HG02840 (cell line): ENCODE results near the gene MPV17L2.
A peak's percentile ranks its signal among the peaks of the same experiment; 100 is the strongest.

ENCODE experiments used
- ATAC-seq: cut with Tn5 transposase; IDR thresholded peaks from one replicate; pipeline ENCODE4 v1.9.1; 2021; ENCODE audit warnings: mild to moderate bottlenecking, moderate library complexity, moderate number of reproducible peaks; ENCODE audit not compliant: unreplicated experiment, low FRiP score

Gene MPV17L2

GRCh38 chr19:18160493-18160970 lies 32.5 kb upstream of the MPV17L2 start:
- ATAC-seq, result no peak

GRCh38 chr19:18160971-18161635 lies 31.9 kb upstream of the MPV17L2 start:
- no peak for ATAC-seq

- no peak for ATAC-seq
Measured at GRCh38 chr19:18161636-18162002, 31.4 kb upstream of the MPV17L2 start.

- ATAC-seq, result no peak
Measured at GRCh38 chr19:18164072-18164471, 28.9 kb upstream of the MPV17L2 start.

GRCh38 chr19:18165794-18166544 lies 27.0 kb upstream of the MPV17L2 start:
- no peak for ATAC-seq

- ATAC-seq, result no peak
Measured at GRCh38 chr19:18167011-18167410, 26.0 kb upstream of the MPV17L2 start.

GRCh38 chr19:18167975-18168645 lies 24.9 kb upstream of the MPV17L2 start:
- no peak for ATAC-seq

- ATAC-seq, result no peak
Measured at GRCh38 chr19:18168673-18169381, 24.2 kb upstream of the MPV17L2 start.

- ATAC-seq, result no peak
Measured at GRCh38 chr19:18170714-18171255, 22.2 kb upstream of the MPV17L2 start.

GRCh38 chr19:18171605-18172327 lies 21.3 kb upstream of the MPV17L2 start:
- ATAC-seq, result no peak

- no peak for ATAC-seq
Measured at GRCh38 chr19:18172331-18173053, 20.5 kb upstream of the MPV17L2 start.

- ATAC-seq, result peak; percentile 6
Measured at GRCh38 chr19:18173054-18173571, 19.9 kb upstream of the MPV17L2 start.

- ATAC-seq, result peak; percentile 45
Measured at GRCh38 chr19:18173572-18174288, 19.3 kb upstream of the MPV17L2 start, which contains the start of gene IFI30. TSS of gene IFI30 (plus strand) at chr19:18173813. CDS start at chr19:18173842, 29 bp downstream.

- ATAC-seq, result no peak
Measured at GRCh38 chr19:18174983-18175382, 18.0 kb upstream of the MPV17L2 start.

- ATAC-seq, result no peak
Measured at GRCh38 chr19:18176367-18177310, 16.4 kb upstream of the MPV17L2 start.

GRCh38 chr19:18179957-18180356 lies 13.1 kb upstream of the MPV17L2 start:
- no peak for ATAC-seq

- ATAC-seq, result no peak
Measured at GRCh38 chr19:18183529-18183928, 9.5 kb upstream of the MPV17L2 start.
